ENCODE results near the gene PIEZO2.

PIEZO2 gene

DNA sequence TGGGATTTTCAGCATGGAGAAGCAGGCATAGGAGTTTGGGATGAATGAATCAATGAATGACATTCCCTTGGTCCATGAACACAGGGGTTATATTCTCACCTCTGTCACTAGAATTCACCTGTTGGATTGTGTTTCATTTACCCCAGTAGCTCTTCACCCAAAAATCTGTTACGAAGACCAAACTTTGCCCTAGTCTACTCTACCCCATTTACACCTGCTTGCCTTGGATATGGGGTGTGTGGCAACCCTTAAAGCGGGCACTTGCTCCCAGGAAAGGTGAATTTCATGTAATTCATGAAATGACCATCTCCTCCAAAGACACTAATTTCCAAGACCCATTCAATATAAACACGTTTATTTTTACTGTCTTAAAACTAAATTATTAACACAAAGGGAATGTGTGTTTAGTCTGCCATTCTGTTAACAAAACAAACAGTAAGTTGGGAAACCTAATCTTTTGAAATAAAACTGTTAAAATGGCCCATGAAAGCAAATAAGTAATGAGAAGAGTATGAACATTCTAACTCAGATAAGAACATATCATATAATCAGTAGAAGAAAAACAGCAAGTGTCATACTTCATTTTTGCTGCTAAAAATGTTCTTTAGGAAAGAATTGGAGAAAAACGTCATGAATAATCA lies 355.5 kb downstream of the PIEZO2 start:
- DNase-seq (ENCODE audit: low read depth, low spot score): no peak
- Histone ChIP-seq H3K9me3 (ENCODE audit: insufficient read depth, low read length) (no peaks in the 10 kb centered on the region), H3K27me3 (ENCODE audit: insufficient read depth, insufficient read length) (no peaks in the 10 kb centered on the region), H3K4me3 (ENCODE audit: insufficient read length, low read depth) (no peak overlapping the region), H3K4me1 (ENCODE audit: insufficient read depth, insufficient read length) (no peaks in the 10 kb centered on the region), H3K36me3 (ENCODE audit: insufficient read depth, insufficient read length, low read length) (no peaks in the 10 kb centered on the region), H3K9ac (ENCODE audit: insufficient read length, low read depth) (no peak overlapping the region)
- TF ChIP-seq SUZ12 (IDR thresholded peaks at IDR 0.05; ENCODE audit: extremely low read depth, insufficient read depth, insufficient read length) (no peak), ZNF274 (IDR thresholded peaks at IDR 0.05; ENCODE audit: low read depth, low read length) (no peak), YY1 (IDR thresholded peaks at IDR 0.05; ENCODE audit: insufficient read depth, insufficient read length) (no peak)

DNA sequence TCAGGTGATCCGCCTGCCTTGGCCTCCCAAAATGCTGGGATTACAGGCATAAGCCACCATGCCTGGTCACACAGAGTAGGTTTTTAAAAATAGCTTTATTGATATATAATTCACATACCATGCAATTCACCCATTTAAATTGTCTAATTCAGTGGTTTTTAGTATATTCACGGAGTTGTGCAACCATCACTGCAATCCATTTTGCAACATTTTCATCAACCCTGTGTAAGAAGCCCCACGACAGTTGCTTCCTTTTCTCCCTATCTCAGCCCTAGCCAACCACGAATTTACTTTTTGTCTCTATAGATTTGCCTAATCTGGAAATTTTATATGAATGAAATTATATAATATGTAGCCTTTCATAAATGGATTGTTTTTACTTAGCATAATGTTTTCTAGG lies 357.2 kb downstream of the PIEZO2 start:
- no peaks in the 10 kb centered on the region for H3K4me1 ChIP-seq (ENCODE audit: insufficient read depth, insufficient read length)
- no peaks in the 10 kb centered on the region for H3K9me3 ChIP-seq (ENCODE audit: insufficient read depth, low read length)
- H3K27me3 ChIP-seq (ENCODE audit: insufficient read depth, insufficient read length): no peaks in the 10 kb centered on the region
- no peak overlapping the region for H3K9ac ChIP-seq (ENCODE audit: insufficient read length, low read depth)
- no peaks in the 10 kb centered on the region for H3K36me3 ChIP-seq (ENCODE audit: insufficient read depth, insufficient read length, low read length)
- no peak for DNase-seq (ENCODE audit: low read depth, low spot score)
- no peak overlapping the region for H3K4me3 ChIP-seq (ENCODE audit: insufficient read length, low read depth)
- TF ChIP-seq YY1 (IDR thresholded peaks at IDR 0.05; ENCODE audit: insufficient read depth, insufficient read length): no peak
- TF ChIP-seq SUZ12 (IDR thresholded peaks at IDR 0.05; ENCODE audit: extremely low read depth, insufficient read depth, insufficient read length): no peak
- no peak for TF ChIP-seq ZNF274 (IDR thresholded peaks at IDR 0.05; ENCODE audit: low read depth, low read length)

DNA sequence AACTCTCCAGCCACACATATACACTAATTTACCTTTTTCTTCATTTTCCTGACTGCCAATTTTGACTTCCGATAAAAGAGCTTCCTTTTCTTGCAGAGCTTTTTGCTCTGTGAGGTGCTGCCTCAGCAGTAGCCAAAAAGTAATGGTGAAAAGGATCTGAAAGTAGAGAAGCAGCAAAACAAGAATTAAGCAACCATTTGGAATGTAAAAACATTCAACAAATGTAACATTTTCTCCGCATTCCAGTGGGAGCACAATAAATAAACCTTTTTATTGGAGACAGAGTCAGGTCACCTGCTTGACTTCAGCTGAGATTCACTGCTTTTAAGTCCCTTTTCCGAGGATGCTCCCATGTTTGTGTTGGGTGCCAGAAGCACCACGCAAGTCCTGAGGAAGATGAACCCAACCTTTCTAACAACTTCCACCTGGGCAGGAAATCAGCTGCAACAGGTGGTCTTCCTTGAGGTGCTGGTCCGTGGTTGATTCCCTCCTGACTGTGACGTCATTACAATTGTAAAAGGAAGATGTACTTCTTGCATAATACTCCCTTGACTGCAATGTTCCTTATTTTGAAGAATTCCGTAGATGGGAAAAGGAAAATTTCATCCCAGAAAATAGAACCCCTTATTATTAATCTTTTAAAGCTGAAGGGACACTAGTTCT lies 358.1 kb downstream of the PIEZO2 start:
- TF ChIP-seq ZNF274 (IDR thresholded peaks at IDR 0.05; ENCODE audit: low read depth, low read length): no peak
- TF ChIP-seq YY1 (IDR thresholded peaks at IDR 0.05; ENCODE audit: insufficient read depth, insufficient read length): no peak
- Histone ChIP-seq H3K4me1 (ENCODE audit: insufficient read depth, insufficient read length) (no peaks in the 10 kb centered on the region), H3K9me3 (ENCODE audit: insufficient read depth, low read length) (no peaks in the 10 kb centered on the region), H3K4me3 (ENCODE audit: insufficient read length, low read depth) (no peak overlapping the region), H3K36me3 (ENCODE audit: insufficient read depth, insufficient read length, low read length) (no peaks in the 10 kb centered on the region), H3K9ac (ENCODE audit: insufficient read length, low read depth) (no peak overlapping the region), H3K27me3 (ENCODE audit: insufficient read depth, insufficient read length) (no peaks in the 10 kb centered on the region)
- DNase-seq (ENCODE audit: low read depth, low spot score): no peak

DNA sequence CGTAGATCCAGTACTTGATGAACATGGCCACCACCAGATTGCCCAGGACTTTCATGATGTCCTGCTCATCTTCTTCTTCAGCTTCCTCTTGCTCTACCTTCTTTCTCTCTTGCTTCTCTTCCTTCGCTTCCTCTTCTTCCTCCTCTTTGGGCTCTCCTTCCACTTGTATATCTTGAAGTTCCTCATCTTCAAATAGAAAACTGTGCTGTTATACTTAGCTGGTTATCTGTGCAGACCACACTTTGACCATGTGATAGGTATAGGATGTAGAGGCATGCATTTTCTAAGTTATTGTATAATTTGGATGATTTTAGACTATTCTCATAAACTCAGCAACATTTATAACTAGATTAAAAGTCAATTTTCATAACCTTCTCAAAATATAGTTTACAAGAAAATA lies 360.2 kb downstream of the PIEZO2 start:
- Histone ChIP-seq H3K4me3 (ENCODE audit: insufficient read length, low read depth) (no peak overlapping the region), H3K27me3 (ENCODE audit: insufficient read depth, insufficient read length) (no peaks in the 10 kb centered on the region), H3K36me3 (ENCODE audit: insufficient read depth, insufficient read length, low read length) (no peaks in the 10 kb centered on the region), H3K9ac (ENCODE audit: insufficient read length, low read depth) (no peak overlapping the region), H3K9me3 (ENCODE audit: insufficient read depth, low read length) (no peaks in the 10 kb centered on the region), H3K4me1 (ENCODE audit: insufficient read depth, insufficient read length) (no peaks in the 10 kb centered on the region)
- TF ChIP-seq ZNF274 (IDR thresholded peaks at IDR 0.05; ENCODE audit: low read depth, low read length) (no peak), SUZ12 (IDR thresholded peaks at IDR 0.05; ENCODE audit: extremely low read depth, insufficient read depth, insufficient read length) (no peak), YY1 (IDR thresholded peaks at IDR 0.05; ENCODE audit: insufficient read depth, insufficient read length) (no peak)
- DNase-seq (ENCODE audit: low read depth, low spot score): no peak

DNA sequence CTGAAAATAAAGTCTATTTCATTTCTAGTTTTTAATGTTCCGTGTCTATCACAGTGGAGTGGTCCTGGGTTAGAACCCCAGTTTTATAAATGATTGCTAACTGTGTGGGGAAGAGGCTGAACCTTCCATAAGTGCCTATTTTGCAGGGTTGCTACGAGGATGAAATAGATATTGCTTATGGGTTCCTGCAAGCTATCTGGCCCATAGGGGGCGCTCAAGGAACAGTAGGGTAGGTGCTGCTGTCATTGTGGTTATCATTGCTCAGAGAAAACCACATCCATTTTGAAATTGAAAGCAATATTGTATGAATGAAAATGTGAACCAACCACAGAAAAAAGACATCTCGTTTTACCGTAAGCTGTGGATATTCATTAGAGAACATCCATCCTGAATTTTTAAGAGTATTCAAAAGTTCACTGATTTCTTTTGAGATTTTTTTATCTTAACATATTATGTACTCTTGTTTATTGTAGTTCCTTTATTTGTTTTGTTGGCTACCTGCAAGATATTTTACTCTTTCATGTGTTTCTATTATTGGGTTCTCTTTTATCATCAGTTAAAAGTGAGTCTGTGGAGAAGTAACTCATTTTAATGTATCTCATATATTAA lies 362.0 kb downstream of the PIEZO2 start:
- TF ChIP-seq YY1 (IDR thresholded peaks at IDR 0.05; ENCODE audit: insufficient read depth, insufficient read length) (no peak), ZNF274 (IDR thresholded peaks at IDR 0.05; ENCODE audit: low read depth, low read length) (no peak), SUZ12 (IDR thresholded peaks at IDR 0.05; ENCODE audit: extremely low read depth, insufficient read depth, insufficient read length) (no peak)
- Histone ChIP-seq H3K4me3 (ENCODE audit: insufficient read length, low read depth) (no peak overlapping the region), H3K27me3 (ENCODE audit: insufficient read depth, insufficient read length) (no peaks in the 10 kb centered on the region), H3K9ac (ENCODE audit: insufficient read length, low read depth) (no peak overlapping the region), H3K4me1 (ENCODE audit: insufficient read depth, insufficient read length) (no peaks in the 10 kb centered on the region), H3K36me3 (ENCODE audit: insufficient read depth, insufficient read length, low read length) (no peaks in the 10 kb centered on the region), H3K9me3 (ENCODE audit: insufficient read depth, low read length) (no peaks in the 10 kb centered on the region)
- DNase-seq (ENCODE audit: low read depth, low spot score): peak; percentile 56

DNA sequence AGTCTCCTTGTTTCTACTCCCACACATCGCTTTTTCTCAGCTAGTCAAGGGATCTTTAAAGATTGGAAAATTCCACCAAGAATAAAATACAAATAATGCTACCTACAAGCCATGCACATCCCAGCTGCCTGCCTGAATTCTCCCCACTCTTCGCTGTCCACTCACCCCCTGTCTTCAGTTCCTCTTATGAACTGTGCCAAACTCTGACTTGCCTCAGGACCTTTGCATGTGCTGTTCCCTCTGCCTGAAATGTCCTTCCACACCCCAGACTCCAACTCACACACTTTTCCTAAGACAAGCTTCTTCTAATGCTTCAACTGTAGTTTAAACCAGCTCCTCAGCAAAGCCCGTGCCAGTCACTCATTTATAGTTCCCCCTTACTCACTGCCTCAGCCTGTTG lies 363.6 kb downstream of the PIEZO2 start:
- H3K36me3 ChIP-seq (ENCODE audit: insufficient read depth, insufficient read length, low read length): no peaks in the 10 kb centered on the region
- H3K4me1 ChIP-seq (ENCODE audit: insufficient read depth, insufficient read length): no peaks in the 10 kb centered on the region
- H3K9ac ChIP-seq (ENCODE audit: insufficient read length, low read depth): no peak overlapping the region
- TF ChIP-seq ZNF274 (IDR thresholded peaks at IDR 0.05; ENCODE audit: low read depth, low read length) (no peak), SUZ12 (IDR thresholded peaks at IDR 0.05; ENCODE audit: extremely low read depth, insufficient read depth, insufficient read length) (no peak), YY1 (IDR thresholded peaks at IDR 0.05; ENCODE audit: insufficient read depth, insufficient read length) (no peak)
- no peaks in the 10 kb centered on the region for H3K27me3 ChIP-seq (ENCODE audit: insufficient read depth, insufficient read length)
- DNase-seq (ENCODE audit: low read depth, low spot score): no peak
- H3K9me3 ChIP-seq (ENCODE audit: insufficient read depth, low read length): no peaks in the 10 kb centered on the region
- H3K4me3 ChIP-seq (ENCODE audit: insufficient read length, low read depth): no peak overlapping the region

DNA sequence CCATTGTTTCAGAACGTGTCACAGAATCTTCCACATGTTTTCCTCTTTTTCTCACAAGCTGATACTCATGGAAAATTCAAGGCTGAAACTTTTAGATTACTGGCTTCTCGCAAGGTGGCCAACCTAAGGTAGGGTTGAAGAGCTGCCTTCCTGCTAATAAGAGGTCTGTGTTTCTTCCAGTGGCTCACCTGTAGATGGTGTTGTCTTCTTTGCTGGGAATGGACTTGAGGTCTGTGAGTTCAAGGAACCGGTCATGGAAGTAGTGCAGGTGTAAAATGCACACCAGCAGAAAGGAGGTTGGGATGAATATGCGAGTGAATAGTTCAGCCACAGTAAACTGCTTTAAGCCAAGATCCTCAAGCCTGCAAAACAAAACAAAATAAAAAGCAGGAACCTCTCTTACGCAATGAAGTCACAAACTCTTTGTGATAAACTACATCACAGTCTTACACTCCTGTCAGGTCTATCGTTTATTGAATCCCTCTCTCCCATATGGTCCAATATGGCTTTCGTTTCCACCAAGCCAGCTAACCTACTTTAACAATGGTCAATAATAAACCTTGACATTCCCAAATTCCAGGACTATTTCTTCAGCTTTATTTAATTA lies 364.7 kb downstream of the PIEZO2 start:
- Histone ChIP-seq H3K4me1 (ENCODE audit: insufficient read depth, insufficient read length) (no peaks in the 10 kb centered on the region), H3K36me3 (ENCODE audit: insufficient read depth, insufficient read length, low read length) (no peaks in the 10 kb centered on the region), H3K4me3 (ENCODE audit: insufficient read length, low read depth) (no peak overlapping the region), H3K27me3 (ENCODE audit: insufficient read depth, insufficient read length) (no peaks in the 10 kb centered on the region), H3K9ac (ENCODE audit: insufficient read length, low read depth) (no peak overlapping the region), H3K9me3 (ENCODE audit: insufficient read depth, low read length) (no peaks in the 10 kb centered on the region)
- TF ChIP-seq SUZ12 (IDR thresholded peaks at IDR 0.05; ENCODE audit: extremely low read depth, insufficient read depth, insufficient read length): no peak
- TF ChIP-seq YY1 (IDR thresholded peaks at IDR 0.05; ENCODE audit: insufficient read depth, insufficient read length): no peak
- no peak for TF ChIP-seq ZNF274 (IDR thresholded peaks at IDR 0.05; ENCODE audit: low read depth, low read length)
- no peak for DNase-seq (ENCODE audit: low read depth, low spot score)

Data from NT2/D1 (cell line).